Measurements from ENCODE around the gene IGFL4.

Gene IGFL4

GRCh38 chr19:46035986-46036743, 4.6 kb downstream of the IGFL4 start:
- H3K27ac ChIP-seq (ENCODE audit: low read depth in 2 of 2, low read length in 2 of 2) = no peak overlapping the region
- peaks cover 0 to 5% of the 10 kb centered on the region in 2 donors for H3K27me3 ChIP-seq (ENCODE audit: control insufficient read depth in 2 of 2, insufficient read depth in 2 of 2, low read length in 2 of 2)
- no peaks in the 10 kb centered on the region for H3K9me3 ChIP-seq (ENCODE audit: control insufficient read depth in 2 of 2, low read length in 2 of 2)
- H3K4me3 ChIP-seq (ENCODE audit: low read length in 2 of 2) = no peak overlapping the region
- no peaks in the 10 kb centered on the region for H3K4me1 ChIP-seq (ENCODE audit: control insufficient read depth in 2 of 2, insufficient read depth in 2 of 2, low read length in 2 of 2)
- no peaks in the 10 kb centered on the region for H3K36me3 ChIP-seq (ENCODE audit: control insufficient read depth in 2 of 2, insufficient read depth in 2 of 2, low read length in 2 of 2)
- H3K9ac ChIP-seq (ENCODE audit: low read depth in 1 of 2, low read length in 2 of 2) = no peak overlapping the region

- Histone ChIP-seq H3K27ac (ENCODE audit: low read depth in 2 of 2, low read length in 2 of 2) (no peak overlapping the region), H3K36me3 (ENCODE audit: control insufficient read depth in 2 of 2, insufficient read depth in 2 of 2, low read length in 2 of 2) (no peaks in the 10 kb centered on the region)
Measured at GRCh38 chr19:46035546-46035945, 5.3 kb downstream of the IGFL4 start.

GRCh38 chr19:46033401-46033800, 7.4 kb downstream of the IGFL4 start:
- H3K36me3 ChIP-seq (ENCODE audit: control insufficient read depth in 2 of 2, insufficient read depth in 2 of 2, low read length in 2 of 2) = no peaks in the 10 kb centered on the region
- peaks cover 0 to 2% of the 10 kb centered on the region in 2 donors for H3K27me3 ChIP-seq (ENCODE audit: control insufficient read depth in 2 of 2, insufficient read depth in 2 of 2, low read length in 2 of 2)
- H3K9ac ChIP-seq (ENCODE audit: low read depth in 1 of 2, low read length in 2 of 2) = no peak overlapping the region

More at GRCh38 chr19:46035546-46035945, 5.3 kb downstream of the IGFL4 start:
- no peak overlapping the region for H3K9ac ChIP-seq (ENCODE audit: low read depth in 1 of 2, low read length in 2 of 2)
- no peaks in the 10 kb centered on the region for H3K9me3 ChIP-seq (ENCODE audit: control insufficient read depth in 2 of 2, low read length in 2 of 2)
- no peak overlapping the region for H3K4me3 ChIP-seq (ENCODE audit: low read length in 2 of 2)
- no peaks in the 10 kb centered on the region for H3K4me1 ChIP-seq (ENCODE audit: control insufficient read depth in 2 of 2, insufficient read depth in 2 of 2, low read length in 2 of 2)
- H3K27me3 ChIP-seq (ENCODE audit: control insufficient read depth in 2 of 2, insufficient read depth in 2 of 2, low read length in 2 of 2) = no peaks in the 10 kb centered on the region

GRCh38 chr19:46032597-46033025, 8.2 kb downstream of the IGFL4 start:
- Histone ChIP-seq H3K27me3 (ENCODE audit: control insufficient read depth in 2 of 2, insufficient read depth in 2 of 2, low read length in 2 of 2) (peaks cover 0 to 2% of the 10 kb centered on the region in 2 donors), H3K4me1 (ENCODE audit: control insufficient read depth in 2 of 2, insufficient read depth in 2 of 2, low read length in 2 of 2) (no peaks in the 10 kb centered on the region), H3K27ac (ENCODE audit: low read depth in 2 of 2, low read length in 2 of 2) (no peak overlapping the region), H3K36me3 (ENCODE audit: control insufficient read depth in 2 of 2, insufficient read depth in 2 of 2, low read length in 2 of 2) (no peaks in the 10 kb centered on the region), H3K9ac (ENCODE audit: low read depth in 1 of 2, low read length in 2 of 2) (no peak overlapping the region), H3K9me3 (ENCODE audit: control insufficient read depth in 2 of 2, low read length in 2 of 2) (no peaks in the 10 kb centered on the region), H3K4me3 (ENCODE audit: low read length in 2 of 2) (no peak overlapping the region)

More at GRCh38 chr19:46033401-46033800, 7.4 kb downstream of the IGFL4 start:
- Histone ChIP-seq H3K27ac (ENCODE audit: low read depth in 2 of 2, low read length in 2 of 2) (no peak overlapping the region), H3K4me3 (ENCODE audit: low read length in 2 of 2) (no peak overlapping the region), H3K4me1 (ENCODE audit: control insufficient read depth in 2 of 2, insufficient read depth in 2 of 2, low read length in 2 of 2) (no peaks in the 10 kb centered on the region), H3K9me3 (ENCODE audit: control insufficient read depth in 2 of 2, low read length in 2 of 2) (no peaks in the 10 kb centered on the region)

GRCh38 chr19:46031781-46032596, 8.8 kb downstream of the IGFL4 start:
- no peaks in the 10 kb centered on the region for H3K36me3 ChIP-seq (ENCODE audit: control insufficient read depth in 2 of 2, insufficient read depth in 2 of 2, low read length in 2 of 2)
- H3K9me3 ChIP-seq (ENCODE audit: control insufficient read depth in 2 of 2, low read length in 2 of 2) = no peaks in the 10 kb centered on the region
- no peak overlapping the region for H3K4me3 ChIP-seq (ENCODE audit: low read length in 2 of 2)
- no peaks in the 10 kb centered on the region for H3K4me1 ChIP-seq (ENCODE audit: control insufficient read depth in 2 of 2, insufficient read depth in 2 of 2, low read length in 2 of 2)
- no peak overlapping the region for H3K9ac ChIP-seq (ENCODE audit: low read depth in 1 of 2, low read length in 2 of 2)
- no peak overlapping the region for H3K27ac ChIP-seq (ENCODE audit: low read depth in 2 of 2, low read length in 2 of 2)
- peaks cover 0 to 2% of the 10 kb centered on the region in 2 donors for H3K27me3 ChIP-seq (ENCODE audit: control insufficient read depth in 2 of 2, insufficient read depth in 2 of 2, low read length in 2 of 2)

GRCh38 chr19:46030812-46031550, 9.8 kb downstream of the IGFL4 start:
- Histone ChIP-seq H3K27me3 (ENCODE audit: control insufficient read depth in 2 of 2, insufficient read depth in 2 of 2, low read length in 2 of 2) (peaks cover 0 to 2% of the 10 kb centered on the region in 2 donors), H3K4me3 (ENCODE audit: low read length in 2 of 2) (no peak overlapping the region), H3K36me3 (ENCODE audit: control insufficient read depth in 2 of 2, insufficient read depth in 2 of 2, low read length in 2 of 2) (no peaks in the 10 kb centered on the region), H3K9me3 (ENCODE audit: control insufficient read depth in 2 of 2, low read length in 2 of 2) (no peaks in the 10 kb centered on the region), H3K27ac (ENCODE audit: low read depth in 2 of 2, low read length in 2 of 2) (no peak overlapping the region), H3K9ac (ENCODE audit: low read depth in 1 of 2, low read length in 2 of 2) (no peak overlapping the region), H3K4me1 (ENCODE audit: control insufficient read depth in 2 of 2, insufficient read depth in 2 of 2, low read length in 2 of 2) (no peaks in the 10 kb centered on the region)

- Histone ChIP-seq H3K9ac (ENCODE audit: low read depth in 1 of 2, low read length in 2 of 2) (no peak overlapping the region), H3K4me1 (ENCODE audit: control insufficient read depth in 2 of 2, insufficient read depth in 2 of 2, low read length in 2 of 2) (peaks cover 0 to 2% of the 10 kb centered on the region in 2 donors), H3K27me3 (ENCODE audit: control insufficient read depth in 2 of 2, insufficient read depth in 2 of 2, low read length in 2 of 2) (peaks cover 6 to 15% of the 10 kb centered on the region in 2 donors), H3K9me3 (ENCODE audit: control insufficient read depth in 2 of 2, low read length in 2 of 2) (no peaks in the 10 kb centered on the region), H3K36me3 (ENCODE audit: control insufficient read depth in 2 of 2, insufficient read depth in 2 of 2, low read length in 2 of 2) (no peaks in the 10 kb centered on the region), H3K4me3 (ENCODE audit: low read length in 2 of 2) (no peak overlapping the region), H3K27ac (ENCODE audit: low read depth in 2 of 2, low read length in 2 of 2) (no peak overlapping the region)
Measured at GRCh38 chr19:46025835-46026234, 15.0 kb downstream of the IGFL4 start.

GRCh38 chr19:46023311-46023779, 17.5 kb downstream of the IGFL4 start:
- no peaks in the 10 kb centered on the region for H3K9me3 ChIP-seq (ENCODE audit: control insufficient read depth in 2 of 2, low read length in 2 of 2)
- H3K27me3 ChIP-seq (ENCODE audit: control insufficient read depth in 2 of 2, insufficient read depth in 2 of 2, low read length in 2 of 2) = peaks cover 4 to 15% of the 10 kb centered on the region in 2 donors
- H3K9ac ChIP-seq (ENCODE audit: low read depth in 1 of 2, low read length in 2 of 2) = no peak overlapping the region
- peaks cover 0 to 2% of the 10 kb centered on the region in 2 donors for H3K4me1 ChIP-seq (ENCODE audit: control insufficient read depth in 2 of 2, insufficient read depth in 2 of 2, low read length in 2 of 2)
- H3K27ac ChIP-seq (ENCODE audit: low read depth in 2 of 2, low read length in 2 of 2) = no peak overlapping the region
- no peaks in the 10 kb centered on the region for H3K36me3 ChIP-seq (ENCODE audit: control insufficient read depth in 2 of 2, insufficient read depth in 2 of 2, low read length in 2 of 2)
- no peak overlapping the region for H3K4me3 ChIP-seq (ENCODE audit: low read length in 2 of 2)

- Histone ChIP-seq H3K27ac (ENCODE audit: low read depth in 2 of 2, low read length in 2 of 2) (no peak within 1 kb of the TSS), H3K9me3 (ENCODE audit: control insufficient read depth in 2 of 2, low read length in 2 of 2) (no peaks in the 10 kb centered on the region), H3K9ac (ENCODE audit: low read depth in 1 of 2, low read length in 2 of 2) (no peak within 1 kb of the TSS), H3K4me3 (ENCODE audit: low read length in 2 of 2) (no peak within 1 kb of the TSS), H3K36me3 (ENCODE audit: control insufficient read depth in 2 of 2, insufficient read depth in 2 of 2, low read length in 2 of 2) (no peaks in the 10 kb centered on the region), H3K27me3 (ENCODE audit: control insufficient read depth in 2 of 2, insufficient read depth in 2 of 2, low read length in 2 of 2) (peaks cover 4 to 15% of the 10 kb centered on the region in 2 donors), H3K4me1 (ENCODE audit: control insufficient read depth in 2 of 2, insufficient read depth in 2 of 2, low read length in 2 of 2) (peaks cover 0 to 2% of the 10 kb centered on the region in 2 donors)
Measured at GRCh38 chr19:46022431-46023310, 18.1 kb downstream of the IGFL4 start, which contains the start of gene PGLYRP1. Gene PGLYRP1 (minus strand): TSS chr19:46023053. CDS start chr19:46023021, 32 bp downstream.

Measured in mucosa of rectum (tissue), 2 donors.